NB4 (cell line): ENCODE measurements around the gene FAM241A.

Experiments used
- DNase-seq: peaks from one replicate; pipeline ENCODE4 v3.0.0; 2010; ENCODE audit warnings: low read depth
- H3K4me3 ChIP-seq: one replicate; pipeline ENCODE4 v1.5.1; 2011; ENCODE audit warnings: mild to moderate bottlenecking, low read depth, low read length, moderate library complexity
- CTCF ChIP-seq: IDR thresholded peaks from one replicate; pipeline ENCODE4 v1.5.1; 2012; ENCODE audit warnings: low read depth, low read length
- MAX ChIP-seq: IDR thresholded peaks from 2 replicates; pipeline ENCODE4 v1.6.1; 2011; ENCODE audit warnings: low read depth, low read length
- MYC ChIP-seq: IDR thresholded peaks from 2 replicates; pipeline ENCODE4 v1.6.1; 2011; ENCODE audit warnings: low read depth, low read length
- POLR2A ChIP-seq: IDR thresholded peaks from 2 replicates; pipeline ENCODE4 v1.6.1; 2011; ENCODE audit warnings: mild to moderate bottlenecking; ENCODE audit not compliant: insufficient read length; ENCODE audit errors: extremely low read depth

The FAM241A gene

GRCh38 chr4:112234952-112235609 is 89.8 kb downstream of the FAM241A start:
- H3K4me3 ChIP-seq = no peak overlapping the region
- TF ChIP-seq MAX (no peak), CTCF (peak; percentile 80)
- peak; percentile 72 for DNase-seq

GRCh38 chr4:112236040-112236439 is 90.8 kb downstream of the FAM241A start:
- DNase-seq = no peak
- no peak overlapping the region for H3K4me3 ChIP-seq
- TF ChIP-seq MYC = no peak
- no peak for TF ChIP-seq MAX
- TF ChIP-seq CTCF = no peak
- no peak for TF ChIP-seq POLR2A

- TF ChIP-seq MYC (no peak), POLR2A (no peak), MAX (no peak), CTCF (no peak)
- DNase-seq = no peak
- no peak overlapping the region for H3K4me3 ChIP-seq
These were observed 93.6 kb downstream of the FAM241A start for GRCh38 chr4:112238833-112239232.
